Stimulated activated effector memory CD8-positive, alpha-beta T cell treated with anti-CD3 and anti-CD28 coated beads, Interleukin-12 subunit alpha, Interleukin-12 subunit beta, amount 100 ng/mL, for 72 hours (primary cell): ENCODE results near the gene CDKAL1.
A peak's percentile ranks its signal among the peaks of the same experiment; 100 is the strongest.

Experiments
- ATAC-seq: fragments of 150-1000 bp; cut with Tn5 transposase; 2 replicates; pipeline ENCODE4 v1.10.0; 2021
- DNase-seq, 2 donors: peaks; one replicate each; pipeline ENCODE4 v3.0.0; 2021 to 2022; ENCODE audit warnings: low spot score in 2 of 2
- H3K27ac Mint-ChIP-seq: one replicate; pipeline ENCODE4 v1.8.0; 2022; ENCODE audit warnings: mild to moderate bottlenecking, mixed read lengths
- H3K36me3 Mint-ChIP-seq: one replicate; pipeline ENCODE4 v1.8.0; 2022; ENCODE audit warnings: mild to moderate bottlenecking, mixed read lengths
- H3K4me1 Mint-ChIP-seq: one replicate; pipeline ENCODE4 v1.8.0; 2022; ENCODE audit warnings: mixed read lengths
- H3K4me3 Mint-ChIP-seq: one replicate; pipeline ENCODE4 v1.8.0; 2022; ENCODE audit warnings: mild to moderate bottlenecking, mixed read lengths
- H3K9me3 Mint-ChIP-seq: one replicate; pipeline ENCODE4 v1.8.0; 2022; ENCODE audit warnings: mixed read lengths

CDKAL1 gene

GRCh38 chr6:20688710-20689500, 154.6 kb downstream of the CDKAL1 start:
- DNase-seq (no peak), ATAC-seq (peak; percentile 81)
- peak overlapping the region; percentile 8 for H3K4me3 Mint-ChIP-seq
- H3K9me3 Mint-ChIP-seq = no peaks in the 10 kb centered on the region
- no peaks in the 10 kb centered on the region for H3K36me3 Mint-ChIP-seq
- peak overlapping the region; percentile 4 for H3K27ac Mint-ChIP-seq
- peaks cover 29% of the 10 kb centered on the region for H3K4me1 Mint-ChIP-seq

- Mint-ChIP-seq H3K4me1 (peaks cover 29% of the 10 kb centered on the region), H3K4me3 (no peak overlapping the region), H3K27ac (no peak overlapping the region), H3K9me3 (no peaks in the 10 kb centered on the region), H3K36me3 (no peaks in the 10 kb centered on the region)
- ATAC-seq = no peak
- DNase-seq = no peak
Measured at GRCh38 chr6:20691185-20691584, 156.9 kb downstream of the CDKAL1 start.

DNA sequence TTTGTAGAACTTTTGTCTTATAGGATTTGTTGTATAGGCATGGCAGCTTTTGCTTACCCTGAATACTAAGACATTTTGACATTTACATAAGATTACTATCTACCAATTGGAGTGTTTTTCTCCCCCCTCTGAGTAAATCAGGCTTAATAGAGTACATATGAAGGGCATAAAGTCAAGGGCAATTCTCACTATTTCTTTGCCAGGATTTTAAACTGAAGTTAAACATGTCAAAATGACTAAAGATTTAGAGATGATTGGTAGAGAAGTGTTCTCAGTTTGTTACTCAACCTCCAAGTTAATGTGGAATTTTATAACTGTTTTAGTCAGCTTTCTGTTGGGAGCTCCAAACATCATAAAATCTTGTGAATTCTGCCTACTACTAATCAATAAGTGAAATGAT, 157.8 kb downstream of the CDKAL1 start:
- Mint-ChIP-seq H3K4me1 (peaks cover 29% of the 10 kb centered on the region), H3K36me3 (no peaks in the 10 kb centered on the region), H3K4me3 (no peak overlapping the region), H3K9me3 (no peaks in the 10 kb centered on the region), H3K27ac (no peak overlapping the region)
- ATAC-seq (no peak), DNase-seq (no peak)

DNA sequence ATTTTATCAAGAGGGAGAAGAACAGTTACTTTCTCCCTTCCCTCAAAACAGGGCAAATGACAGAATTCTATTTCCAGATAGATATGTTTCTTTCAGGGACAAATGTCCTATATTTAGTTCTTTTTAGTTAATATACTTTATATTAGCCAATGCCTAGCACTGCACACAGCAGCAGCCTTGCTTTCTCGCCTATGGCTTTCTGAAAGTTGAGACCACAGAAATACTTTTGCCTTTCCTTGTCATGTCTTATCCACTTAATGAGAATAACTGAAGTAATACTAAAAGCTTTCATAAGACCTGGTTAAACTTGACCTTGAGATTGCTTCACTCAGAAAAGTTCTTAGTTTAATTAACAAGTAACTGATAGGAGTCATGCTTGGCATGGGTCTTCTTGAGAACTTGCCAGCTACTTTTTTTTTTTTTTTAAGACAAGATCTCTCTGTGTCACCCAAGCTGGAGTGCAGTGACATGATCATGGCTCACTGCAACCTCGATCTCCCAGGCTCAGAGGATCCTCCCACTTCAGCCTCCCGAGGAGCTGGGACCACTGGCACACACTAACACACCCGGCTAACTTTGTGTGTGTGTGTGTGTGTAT, 159.3 kb downstream of the CDKAL1 start:
- no peaks in the 10 kb centered on the region for H3K36me3 Mint-ChIP-seq
- H3K9me3 Mint-ChIP-seq = no peaks in the 10 kb centered on the region
- DNase-seq (no peak), ATAC-seq (peak; percentile 34)
- H3K4me1 Mint-ChIP-seq = peaks cover 28% of the 10 kb centered on the region
- H3K4me3 Mint-ChIP-seq = no peak overlapping the region
- no peak overlapping the region for H3K27ac Mint-ChIP-seq

DNA sequence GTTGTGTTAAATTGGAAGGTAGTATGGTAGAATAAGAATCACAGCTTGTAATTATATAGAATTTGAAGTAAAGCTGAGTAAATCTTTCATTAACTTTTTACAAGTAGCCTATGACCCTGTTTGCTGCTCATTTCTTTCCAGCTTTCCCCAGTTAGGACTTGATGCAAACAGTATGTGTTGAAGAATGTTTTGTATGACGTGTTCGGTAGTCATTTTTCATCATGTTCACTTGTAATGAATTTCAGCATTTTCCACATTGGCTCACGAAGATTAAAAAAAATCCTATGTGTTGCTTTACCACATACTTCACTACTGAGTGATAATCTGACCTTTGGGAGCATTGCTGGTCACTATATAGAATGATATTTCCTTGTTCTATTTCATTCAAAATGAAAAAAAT, 162.4 kb downstream of the CDKAL1 start:
- Mint-ChIP-seq H3K4me3 (no peak overlapping the region), H3K4me1 (peaks cover 17% of the 10 kb centered on the region), H3K27ac (no peak overlapping the region), H3K36me3 (no peaks in the 10 kb centered on the region), H3K9me3 (no peaks in the 10 kb centered on the region)
- no peak for ATAC-seq
- DNase-seq = no peak

DNA sequence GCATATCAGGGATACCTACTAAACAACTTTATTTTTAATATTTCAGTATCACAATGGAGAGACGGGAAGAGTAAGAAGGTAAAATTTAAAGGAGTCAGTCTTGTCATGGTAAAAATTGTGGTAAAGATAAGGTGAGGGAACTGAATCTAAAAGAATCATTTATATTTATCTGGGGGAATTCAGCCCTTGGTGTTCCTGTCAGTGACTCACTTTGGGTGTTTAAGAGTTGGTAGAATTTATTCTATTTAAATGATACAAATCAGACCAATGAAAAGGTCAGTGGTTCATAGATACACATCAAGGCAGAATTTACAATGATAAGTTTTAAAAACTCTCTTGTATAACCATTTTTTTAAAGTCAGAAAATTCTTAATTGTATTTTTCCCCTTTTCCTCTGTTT, 164.4 kb downstream of the CDKAL1 start:
- ATAC-seq = no peak
- Mint-ChIP-seq H3K9me3 (no peaks in the 10 kb centered on the region), H3K4me3 (no peak overlapping the region), H3K27ac (no peak overlapping the region), H3K4me1 (peaks cover 22% of the 10 kb centered on the region), H3K36me3 (no peaks in the 10 kb centered on the region)
- DNase-seq = no peak

GRCh38 chr6:20699402-20699801, 165.1 kb downstream of the CDKAL1 start:
- H3K4me3 Mint-ChIP-seq = no peak overlapping the region
- no peak overlapping the region for H3K27ac Mint-ChIP-seq
- no peaks in the 10 kb centered on the region for H3K9me3 Mint-ChIP-seq
- peaks cover 28% of the 10 kb centered on the region for H3K4me1 Mint-ChIP-seq
- DNase-seq (no peak), ATAC-seq (no peak)
- no peaks in the 10 kb centered on the region for H3K36me3 Mint-ChIP-seq

- no peak for DNase-seq
- Mint-ChIP-seq H3K36me3 (no peaks in the 10 kb centered on the region), H3K27ac (no peak overlapping the region), H3K4me3 (no peak overlapping the region), H3K9me3 (no peaks in the 10 kb centered on the region), H3K4me1 (peaks cover 32% of the 10 kb centered on the region)
- ATAC-seq = no peak
Measured at GRCh38 chr6:20700375-20700774, 166.1 kb downstream of the CDKAL1 start.

GRCh38 chr6:20702366-20702765, 168.1 kb downstream of the CDKAL1 start:
- no peak overlapping the region for H3K27ac Mint-ChIP-seq
- peaks cover 43% of the 10 kb centered on the region for H3K4me1 Mint-ChIP-seq
- H3K9me3 Mint-ChIP-seq = no peaks in the 10 kb centered on the region
- no peak overlapping the region for H3K4me3 Mint-ChIP-seq
- DNase-seq = no peak
- H3K36me3 Mint-ChIP-seq = no peaks in the 10 kb centered on the region
- ATAC-seq = no peak

- no peak for ATAC-seq
- Mint-ChIP-seq H3K4me1 (peaks cover 44% of the 10 kb centered on the region), H3K27ac (no peak overlapping the region)
Measured at GRCh38 chr6:20703049-20703448, 168.8 kb downstream of the CDKAL1 start.

GRCh38 chr6:20704325-20705025, 170.2 kb downstream of the CDKAL1 start:
- H3K9me3 Mint-ChIP-seq = no peaks in the 10 kb centered on the region
- no peak overlapping the region for H3K27ac Mint-ChIP-seq
- no peak overlapping the region for H3K4me3 Mint-ChIP-seq
- H3K4me1 Mint-ChIP-seq = peaks cover 47% of the 10 kb centered on the region
- no peaks in the 10 kb centered on the region for H3K36me3 Mint-ChIP-seq
- no peak for DNase-seq
- ATAC-seq = no peak

More at GRCh38 chr6:20703049-20703448, 168.8 kb downstream of the CDKAL1 start:
- DNase-seq = no peak
- Mint-ChIP-seq H3K9me3 (no peaks in the 10 kb centered on the region), H3K36me3 (no peaks in the 10 kb centered on the region), H3K4me3 (no peak overlapping the region)

GRCh38 chr6:20705741-20706140, 171.5 kb downstream of the CDKAL1 start:
- H3K4me1 Mint-ChIP-seq = peaks cover 47% of the 10 kb centered on the region
- H3K27ac Mint-ChIP-seq = peak overlapping the region; percentile 41
- H3K36me3 Mint-ChIP-seq = no peaks in the 10 kb centered on the region
- ATAC-seq (peak; percentile 86), DNase-seq (no peak)
- H3K4me3 Mint-ChIP-seq = no peak overlapping the region
- no peaks in the 10 kb centered on the region for H3K9me3 Mint-ChIP-seq

DNA sequence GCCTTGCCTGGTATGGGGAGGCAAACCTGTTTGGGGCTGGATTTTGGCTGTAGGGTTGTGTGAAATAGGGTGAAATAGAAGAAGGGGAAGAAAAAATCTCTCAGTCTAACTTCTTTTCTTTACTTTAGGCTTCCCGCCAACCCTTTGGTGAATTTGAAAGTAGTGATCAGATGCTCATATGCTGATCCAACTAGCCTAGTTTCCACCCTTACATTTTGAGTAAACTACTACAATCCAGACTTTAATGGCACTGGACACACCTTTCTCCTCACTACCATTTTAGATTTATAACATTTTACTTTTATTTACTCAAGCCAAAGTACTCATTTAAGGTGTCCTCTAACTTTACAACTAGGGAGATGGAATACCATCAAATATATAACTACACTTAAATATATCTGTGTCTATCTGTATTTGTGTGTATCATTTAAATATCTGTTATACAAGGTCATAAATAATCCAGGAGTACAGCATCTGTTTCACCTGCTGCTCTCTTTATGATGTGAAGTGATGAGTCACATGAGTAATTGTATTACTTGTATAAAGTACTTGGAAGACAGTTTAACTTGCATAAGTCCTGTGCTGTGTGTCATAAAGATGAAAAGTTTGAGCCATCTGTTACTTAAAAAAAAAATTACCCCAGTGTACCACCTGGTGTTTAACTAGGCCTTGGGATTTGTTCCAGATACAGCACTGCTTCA, 172.1 kb downstream of the CDKAL1 start:
- Mint-ChIP-seq H3K36me3 (no peaks in the 10 kb centered on the region), H3K4me3 (no peak overlapping the region), H3K27ac (peak overlapping the region; percentile 41), H3K4me1 (peaks cover 51% of the 10 kb centered on the region), H3K9me3 (no peaks in the 10 kb centered on the region)
- ATAC-seq (peak; percentile 84), DNase-seq (no peak)

DNA sequence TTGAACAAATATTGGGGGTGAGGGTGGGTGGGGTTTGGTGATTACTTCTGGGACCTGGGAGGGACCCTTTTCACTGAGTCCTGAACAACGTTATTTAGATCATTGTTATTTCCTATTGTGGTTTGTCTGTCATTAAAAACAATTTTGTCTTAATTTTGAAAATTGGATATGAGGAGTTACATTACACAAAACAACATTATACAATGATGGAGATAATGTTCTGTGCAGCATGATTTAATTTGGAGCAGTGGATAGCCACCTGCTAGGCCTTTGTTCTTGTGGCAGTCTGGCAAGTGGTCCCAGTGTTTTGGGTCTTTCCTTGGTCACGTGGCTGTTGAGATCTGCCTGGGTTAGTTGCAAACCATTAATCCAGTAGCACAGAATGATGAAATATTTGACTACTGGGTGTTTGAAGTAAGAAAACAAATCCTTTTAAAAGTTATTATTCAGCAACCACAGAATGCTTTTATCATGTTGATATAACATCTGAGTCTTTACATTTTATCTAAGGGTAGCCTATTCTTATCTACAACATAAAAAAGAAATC, 172.8 kb downstream of the CDKAL1 start:
- peaks cover 51% of the 10 kb centered on the region for H3K4me1 Mint-ChIP-seq
- H3K4me3 Mint-ChIP-seq = no peak overlapping the region
- no peaks in the 10 kb centered on the region for H3K9me3 Mint-ChIP-seq
- ATAC-seq (no peak), DNase-seq (no peak)
- H3K27ac Mint-ChIP-seq = no peak overlapping the region
- H3K36me3 Mint-ChIP-seq = no peaks in the 10 kb centered on the region

DNA sequence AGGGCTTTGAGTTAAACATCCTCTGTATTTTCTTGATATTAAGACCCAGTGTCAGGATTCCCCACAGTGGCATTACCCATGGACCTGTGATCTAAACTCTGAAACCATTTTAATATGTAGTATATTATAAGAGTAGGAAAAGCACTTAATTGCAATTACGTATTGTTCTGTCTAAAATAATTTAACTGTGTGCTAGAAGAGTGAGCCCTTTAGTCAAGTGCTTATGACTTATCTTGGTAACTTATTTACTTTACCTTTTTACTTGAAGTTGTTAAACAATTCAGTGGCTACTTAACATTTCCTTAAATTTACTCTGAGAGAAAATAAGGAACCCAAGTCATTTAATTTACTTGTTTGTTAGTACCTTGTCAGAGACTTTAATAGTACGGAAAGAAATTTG, 173.6 kb downstream of the CDKAL1 start:
- Mint-ChIP-seq H3K27ac (peak overlapping the region; percentile 15), H3K9me3 (no peaks in the 10 kb centered on the region), H3K36me3 (no peaks in the 10 kb centered on the region), H3K4me3 (no peak overlapping the region), H3K4me1 (peaks cover 47% of the 10 kb centered on the region)
- no peak for DNase-seq
- no peak for ATAC-seq
